Liver (tissue), 3 donors: ENCODE data around the gene NKAIN2.

Experiments used
- CTCF ChIP-seq: fragments of 150-350 bp; IDR thresholded peaks from 2 replicates; pipeline ENCODE4 v1.5.1; 2017; ENCODE audit warnings: improper control_type of control experiment, low read depth, low read length; ENCODE audit not compliant: missing input control
- EGR1 ChIP-seq, 2 donors: IDR thresholded peaks; 2 replicates each; pipeline ENCODE4 v1.6.1; 2016 to 2018; ENCODE audit warnings: antibody characterized with exemption in 2 of 2, low read depth in 2 of 2
- RAD21 ChIP-seq, 2 donors: IDR thresholded peaks; 2 replicates each; pipeline ENCODE4 v1.6.1; 2016; ENCODE audit warnings: antibody characterized with exemption in 2 of 2, mild to moderate bottlenecking in 2 of 2
- SP1 ChIP-seq: IDR thresholded peaks from 2 replicates; pipeline ENCODE4 v1.6.1; 2018; ENCODE audit warnings: antibody characterized with exemption, mild to moderate bottlenecking
- TAF1 ChIP-seq: conservative IDR thresholded peaks from 2 replicates; pipeline ENCODE4 v1.6.1; 2016; ENCODE audit warnings: antibody characterized with exemption, mild to moderate bottlenecking
- TF ChIP-seq, protein P1 (sequence below): IDR thresholded peaks from 2 replicates; pipeline ENCODE4 v1.6.1; 2016; ENCODE audit warnings: antibody characterized with exemption
- donor health status: healthy.
- donor health status: healthy.

DNA sequence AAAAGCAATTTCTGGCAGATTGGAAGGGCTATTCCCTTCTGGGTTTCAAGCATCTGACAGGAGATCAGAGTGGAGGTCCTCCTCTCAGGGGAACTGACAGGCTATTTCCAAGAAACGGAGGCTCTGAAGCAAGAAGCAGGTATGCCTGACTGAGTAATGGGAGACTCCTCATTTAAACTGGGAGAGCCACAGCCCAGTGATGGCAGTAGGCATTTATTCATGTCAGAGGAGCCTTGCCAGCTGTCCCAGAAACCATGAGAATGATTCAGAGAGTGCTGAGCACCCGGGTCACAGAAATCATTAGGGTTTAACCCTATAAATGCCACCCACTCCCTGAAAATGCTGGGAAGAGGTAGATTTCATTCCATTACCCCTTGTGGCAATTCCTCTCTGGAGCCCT is 911.1 kb downstream of the NKAIN2 start:
- TF ChIP-seq CTCF (no peak), EGR1 (IDR thresholded peaks at IDR 0.05; ENCODE audit: low read depth in 2 of 2) (no peak), RAD21 (IDR thresholded peaks at IDR 0.05) (no peak), SP1 (no peak), TAF1 (no peak)
- TF ChIP-seq, protein P1, sequence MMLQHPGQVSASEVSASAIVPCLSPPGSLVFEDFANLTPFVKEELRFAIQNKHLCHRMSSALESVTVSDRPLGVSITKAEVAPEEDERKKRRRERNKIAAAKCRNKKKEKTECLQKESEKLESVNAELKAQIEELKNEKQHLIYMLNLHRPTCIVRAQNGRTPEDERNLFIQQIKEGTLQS, result no peak
